HepG2 (cell line): ENCODE results near the gene SUPT6H. TPM values are rescaled to one million over a fixed set of nuclear protein-coding genes. Genes with fewer than 3 reads are reported as not detected.

Source experiments
- CC2D1A ChIP-seq: sonication (generic); formaldehyde crosslinking; IDR thresholded peaks from 2 replicates; pipeline ENCODE4 v1.8.1; 2023; ENCODE audit warnings: mild to moderate bottlenecking, missing genetic modification reagents
- CSRNP2 ChIP-seq: sonication (generic); formaldehyde crosslinking; conservative IDR thresholded peaks from 2 replicates; pipeline ENCODE4 v1.8.0; 2022; ENCODE audit warnings: low read depth, missing genetic modification reagents
- DR1 ChIP-seq: sonication (generic); formaldehyde crosslinking; IDR thresholded peaks from 2 replicates; pipeline ENCODE4 v1.8.0; 2021; ENCODE audit warnings: mild to moderate bottlenecking, missing genetic modification reagents, inconsistent platforms
- EEA1 ChIP-seq: sonication (generic); formaldehyde crosslinking; IDR thresholded peaks from 2 replicates; pipeline ENCODE4 v1.5.1; 2020; ENCODE audit warnings: mild to moderate bottlenecking, missing genetic modification reagents, borderline replicate concordance
- HNF4A ChIP-seq: sonication (generic); formaldehyde crosslinking; IDR thresholded peaks from 2 replicates; pipeline ENCODE4 v1.4.0; 2020; ENCODE audit warnings: missing genetic modification reagents
- HOXD1 ChIP-seq: sonication (generic); formaldehyde crosslinking; IDR thresholded peaks from 2 replicates; pipeline ENCODE4 v1.5.0; 2020; ENCODE audit warnings: missing genetic modification reagents
- JUND ChIP-seq: sonication (generic); formaldehyde crosslinking; IDR thresholded peaks from 2 replicates; pipeline ENCODE4 v1.8.0; 2022; ENCODE audit warnings: mild to moderate bottlenecking, missing genetic modification reagents
- MEIS1 ChIP-seq: sonication (generic); formaldehyde crosslinking; IDR thresholded peaks from 2 replicates; pipeline ENCODE4 v1.9.0; 2021; ENCODE audit warnings: mild to moderate bottlenecking, missing genetic modification reagents, moderate library complexity, borderline replicate concordance
- MXD3 ChIP-seq: IDR thresholded peaks from 2 replicates; pipeline ENCODE4 v1.6.1; 2016; ENCODE audit warnings: mild to moderate bottlenecking, missing biosample characterization, missing genetic modification reagents
- NFE2L1 ChIP-seq: sonication (generic); formaldehyde crosslinking; IDR thresholded peaks from 2 replicates; pipeline ENCODE4 v1.4.0; 2020; ENCODE audit warnings: missing genetic modification reagents, mild to moderate bottlenecking, borderline replicate concordance
- RAD21 ChIP-seq: fragments of 450-650 bp; formaldehyde crosslinking; IDR thresholded peaks from 2 replicates; pipeline ENCODE4 v1.5.0; 2020; ENCODE audit warnings: mild to moderate bottlenecking
- SP4 ChIP-seq: sonication (generic); formaldehyde crosslinking; IDR thresholded peaks from 2 replicates; pipeline ENCODE4 v1.8.1; 2023; ENCODE audit warnings: mild to moderate bottlenecking, missing genetic modification reagents
- SYNCRIP ChIP-seq: fragments of 200-400 bp; formaldehyde crosslinking; IDR thresholded peaks from 2 replicates; pipeline ENCODE4 v1.6.1; 2018; ENCODE audit warnings: mild to moderate bottlenecking, low read depth, low read length; ENCODE audit not compliant: insufficient read depth
- U2AF1 ChIP-seq: fragments of 200-400 bp; formaldehyde crosslinking; optimal IDR thresholded peaks from 2 replicates; pipeline ENCODE3; 2017; ENCODE audit warnings: mild to moderate bottlenecking, low read depth, low read length
- ZBTB34 ChIP-seq: sonication (generic); formaldehyde crosslinking; IDR thresholded peaks from 2 replicates; pipeline ENCODE4 v1.8.0; 2022; ENCODE audit warnings: mild to moderate bottlenecking, missing genetic modification reagents
- ZMAT3 ChIP-seq: sonication (generic); formaldehyde crosslinking; conservative IDR thresholded peaks from 2 replicates; pipeline ENCODE4 v1.7.0; 2021; ENCODE audit warnings: missing genetic modification reagents
- ZNF225 ChIP-seq: sonication (generic); formaldehyde crosslinking; IDR thresholded peaks from 2 replicates; pipeline ENCODE4 v1.4.0; 2020; ENCODE audit warnings: mild to moderate bottlenecking, missing genetic modification reagents
- ZNF382 ChIP-seq: sonication (generic); formaldehyde crosslinking; IDR thresholded peaks from 2 replicates; pipeline ENCODE4 v1.5.0; 2020; ENCODE audit warnings: missing genetic modification reagents, mild to moderate bottlenecking, borderline replicate concordance
- ZNF484 ChIP-seq: sonication (generic); formaldehyde crosslinking; IDR thresholded peaks from 2 replicates; pipeline ENCODE4 v1.5.1; 2020; ENCODE audit warnings: mild to moderate bottlenecking, low read depth, missing genetic modification reagents, borderline replicate concordance
- ZNF549 ChIP-seq: sonication (generic); formaldehyde crosslinking; IDR thresholded peaks from 2 replicates; pipeline ENCODE4 v1.5.0; 2020; ENCODE audit warnings: missing genetic modification reagents
- ZNF574 ChIP-seq: sonication (generic); formaldehyde crosslinking; IDR thresholded peaks from 2 replicates; pipeline ENCODE4 v1.4.0; 2020; ENCODE audit warnings: missing genetic modification reagents
- ZNF713 ChIP-seq: sonication (generic); formaldehyde crosslinking; IDR thresholded peaks from 2 replicates; pipeline ENCODE4 v1.4.0; 2020; ENCODE audit warnings: mild to moderate bottlenecking, missing genetic modification reagents
- ZNF720 ChIP-seq: sonication (generic); formaldehyde crosslinking; IDR thresholded peaks from 2 replicates; pipeline ENCODE4 v1.4.0; 2020; ENCODE audit warnings: missing genetic modification reagents
- ZNF772 ChIP-seq: sonication (generic); formaldehyde crosslinking; IDR thresholded peaks from 2 replicates; pipeline ENCODE4 v1.5.0; 2020; ENCODE audit warnings: mild to moderate bottlenecking, missing genetic modification reagents
- ZNF777 ChIP-seq: sonication (generic); formaldehyde crosslinking; IDR thresholded peaks from 2 replicates; pipeline ENCODE4 v1.4.0; 2020; ENCODE audit warnings: missing genetic modification reagents
- ZSCAN30 ChIP-seq: sonication (generic); formaldehyde crosslinking; IDR thresholded peaks from 2 replicates; pipeline ENCODE4 v1.5.0; 2020; ENCODE audit warnings: mild to moderate bottlenecking, missing genetic modification reagents
- polyA plus RNA-seq, 8 experiments: library from polyadenylated mRNA; depleted of rRNA in 3 of 8; stranded (reverse) in 7 of 8; unstranded in 1 of 8; fragments of >200 nt; fragmentation: Illumina TruSeq in 4 of 8; extraction: Trizol in 4 of 8; gene quantifications; 2 replicates each; pipeline versions ENCODE4 v1.2.1 to v1.2.3, GENCODE V29; 2011 to 2016; ENCODE audit warnings: low read depth in 4 of 8, missing spikeins in 1 of 8, mixed read lengths in 1 of 8; ENCODE audit not compliant: insufficient read depth in 1 of 8
- total RNA-seq, 5 experiments: library from RNA; depleted of rRNA; stranded (reverse); fragments of >200 nt; fragmentation: Illumina TruSeq; extraction: Trizol; gene quantifications; 2 replicates each; pipeline ENCODE4 v1.2.3, GENCODE V29; 2016; ENCODE audit warnings: low read depth in 1 of 5

The SUPT6H gene
- total and polyA plus RNA-seq, 2 of the 13 experiments (the other 11 are each of a cell fraction or from before 2014, with no cell fraction given), result 32.7 to 39.9 TPM

GRCh38 chr17:28725660-28726225, 63.7 kb downstream of the SUPT6H start (continued):
- TF ChIP-seq ZBTB34 (CRISPR knock-in tag) (peak; percentile 64; the same call in 1 of the 2 replicates), ZNF382 (CRISPR knock-in tag) (no peak), HOXD1 (CRISPR knock-in tag) (no peak), CSRNP2 (no peak), DR1 (CRISPR knock-in tag) (no peak; the same call in 1 of the 2 replicates), RAD21 (CRISPR knock-in tag) (peak; percentile 68), U2AF1 (no peak), MXD3 (CRISPR knock-in tag) (peak; percentile 67), ZMAT3 (CRISPR knock-in tag) (peak; percentile 79; the same call in 1 of the 2 replicates), ZNF772 (CRISPR knock-in tag) (peak; percentile 82; the same call in 1 of the 2 replicates), MEIS1 (CRISPR knock-in tag) (peak; percentile 26), ZNF574 (CRISPR knock-in tag) (peak; percentile 50; the same call in 1 of the 2 replicates), ZNF484 (CRISPR knock-in tag) (no peak), ZNF777 (peak; percentile 33; the same call in 1 of the 2 replicates), ZNF720 (no peak), ZNF713 (CRISPR knock-in tag) (0 out of 2 replicates have a peak, but pooled peaks have one; percentile 75), EEA1 (CRISPR knock-in tag) (peak; percentile 78), ZSCAN30 (CRISPR knock-in tag) (no peak), HNF4A (no peak), SYNCRIP (no peak), ZNF225 (peak; percentile 95), SP4 (no peak; the same call in 1 of the 2 replicates), CC2D1A (0 out of 2 replicates have a peak, but pooled peaks have one; percentile 73), JUND (peak; percentile 68; the same call in 1 of the 2 replicates), NFE2L1 (peak; percentile 22; the same call in 1 of the 2 replicates), ZNF549 (CRISPR knock-in tag) (no peak)
